Endothelial cell of umbilical vein (primary cell): ENCODE results near the gene ARHGEF28. TPM values are rescaled to one million over a fixed set of nuclear protein-coding genes. Genes with fewer than 3 reads are reported as not detected.

Source experiments
- BruUV-seq: library from RNA; stranded (reverse); fragments of 400-500 nt; replicated peaks from 2 replicates; lab custom pipeline; 2021; lab: Mats Ljungman, UMichigan
- CTCF ChIA-PET: fragments of 300-600, 350-600 bp; sonication (Branson Sonifier 250); formaldehyde crosslinking; loops from one replicate; lab custom pipeline; 2021; ENCODE audit warnings: antibody characterized with exemption, inconsistent platforms; lab: Charles Lee
- POLR2A ChIA-PET: fragments of 300-600, 350-600 bp; sonication (Branson Sonifier 250); formaldehyde crosslinking; loops from one replicate; lab custom pipeline; 2021; ENCODE audit warnings: antibody characterized with exemption, inconsistent platforms; lab: Charles Lee
- DNase-seq: peaks from one replicate; pipeline ENCODE4 v3.0.0-alpha.2; 2011; ENCODE audit warnings: low read depth, low spot score
- FAIRE-seq: peaks from 2 replicates; lab custom pipeline; 2011; peaks lifted over from hg19 to GRCh38; lab: Jason Lieb, UNC
- H2AFZ ChIP-seq: 2 replicates; pipeline ENCODE4 v1.6.0; 2012; ENCODE audit warnings: low read depth, low read length, control low read depth, inconsistent platforms
- H3K27ac ChIP-seq: 2 replicates; pipeline ENCODE4 v1.5.1; 2011; ENCODE audit warnings: low read depth, mild to moderate bottlenecking, control low read depth, low read length, moderate library complexity; ENCODE audit not compliant: insufficient read depth
- H3K27me3 ChIP-seq, 2 experiments: 2 replicates each; pipeline versions ENCODE4 v1.6.0 to v1.6.1; 2011; ENCODE audit warnings: low read length in 2 of 2, mixed read lengths in 1 of 2; ENCODE audit not compliant: control insufficient read depth in 2 of 2, insufficient read depth in 2 of 2
- H3K36me3 ChIP-seq, 2 experiments: 2 replicates in 1 of 2; 3 replicates in 1 of 2; pipeline ENCODE4 v1.5.1; 2011; ENCODE audit warnings: low read length in 2 of 2, mild to moderate bottlenecking in 1 of 2, moderate library complexity in 1 of 2; ENCODE audit not compliant: control insufficient read depth in 2 of 2, insufficient read depth in 2 of 2; ENCODE audit errors: extremely low read depth in 1 of 2
- H3K4me1 ChIP-seq: 3 replicates; pipeline ENCODE4 v1.5.1; 2011; ENCODE audit warnings: mild to moderate bottlenecking, low read length; ENCODE audit not compliant: control insufficient read depth, insufficient read depth; ENCODE audit errors: extremely low read depth
- H3K4me2 ChIP-seq: 2 replicates; pipeline ENCODE4 v1.6.1; 2011; ENCODE audit warnings: low read length, control low read depth, mixed read lengths; ENCODE audit not compliant: insufficient read depth
- H3K4me3 ChIP-seq, 3 experiments: fragments of 200-600 bp in 1 of 3; sonication (generic), shearing (Covaris generic) in 1 of 3; replicated peaks in 1 of 3; 2 replicates each; pipeline ENCODE4 v1.5.1; 2011 to 2016; ENCODE audit warnings: control low read depth in 3 of 3, low read length in 3 of 3, mild to moderate bottlenecking in 2 of 3, inconsistent platforms in 1 of 3, low read depth in 1 of 3, moderate library complexity in 1 of 3; ENCODE audit not compliant: insufficient read depth in 1 of 3
- H3K79me2 ChIP-seq: 2 replicates; pipeline ENCODE4 v1.6.0; 2012; ENCODE audit warnings: low read length, inconsistent platforms; ENCODE audit not compliant: control insufficient read depth, insufficient read depth
- H3K9ac ChIP-seq: replicated peaks from 2 replicates; pipeline ENCODE3; 2011; ENCODE audit warnings: low read length, control low read depth; ENCODE audit not compliant: insufficient read depth; ENCODE audit errors: extremely low read depth
- H3K9me1 ChIP-seq: replicated peaks from 3 replicates; pipeline ENCODE4 v1.6.0; 2011; ENCODE audit warnings: mild to moderate bottlenecking, low read length; ENCODE audit not compliant: control insufficient read depth, insufficient read depth; ENCODE audit errors: extremely low read depth
- H3K9me3 ChIP-seq: replicated peaks from 2 replicates; pipeline ENCODE4 v1.5.1; 2012; ENCODE audit warnings: low read length, inconsistent platforms; ENCODE audit not compliant: control insufficient read depth, insufficient read depth
- H4K20me1 ChIP-seq: replicated peaks from 2 replicates; pipeline ENCODE3; 2011; ENCODE audit warnings: mild to moderate bottlenecking, low read length; ENCODE audit not compliant: control insufficient read depth, insufficient read depth; ENCODE audit errors: extremely low read depth
- CTCF ChIP-seq, 2 donors: IDR thresholded peaks; 1 replicate in 1 of 2; 2 replicates in 1 of 2; pipeline ENCODE4 v1.5.1; 2011; ENCODE audit warnings: low read length in 2 of 2, mild to moderate bottlenecking in 2 of 2, moderate library complexity in 2 of 2, control low read depth in 1 of 2, inconsistent platforms in 1 of 2, low read depth in 1 of 2; ENCODE audit not compliant: insufficient read depth in 1 of 2; ENCODE audit errors: extremely low read depth in 1 of 2
- EZH2 ChIP-seq: IDR thresholded peaks from 2 replicates; pipeline ENCODE4 v1.6.1; 2012; ENCODE audit warnings: borderline replicate concordance, low read depth, mild to moderate bottlenecking, moderate library complexity, low read length, inconsistent platforms; ENCODE audit not compliant: severe bottlenecking
- FOS ChIP-seq: IDR thresholded peaks from 2 replicates; pipeline ENCODE4 v1.6.1; 2011; ENCODE audit warnings: mild to moderate bottlenecking, low read length, moderate library complexity, borderline replicate concordance; ENCODE audit not compliant: insufficient read depth
- GATA2 ChIP-seq: IDR thresholded peaks from 2 replicates; pipeline ENCODE4 v1.7.0; 2011; ENCODE audit warnings: low read depth, mild to moderate bottlenecking, moderate library complexity, mixed read lengths, low read length; ENCODE audit not compliant: insufficient read length, insufficient read depth
- JUN ChIP-seq: IDR thresholded peaks from 2 replicates; pipeline ENCODE4 v1.6.1; 2011; ENCODE audit warnings: borderline replicate concordance, low read depth; ENCODE audit not compliant: insufficient read length, insufficient read depth
- MYC ChIP-seq: IDR thresholded peaks from one replicate; pipeline ENCODE4 v1.6.1; 2011; ENCODE audit warnings: mild to moderate bottlenecking, low read depth, low read length
- POLR2A ChIP-seq: IDR thresholded peaks from 2 replicates; pipeline ENCODE4 v1.6.1; 2012; ENCODE audit warnings: low read depth, mild to moderate bottlenecking, control low read depth, low read length
- POLR2AphosphoS5 ChIP-seq: IDR thresholded peaks from 2 replicates; pipeline ENCODE4 v1.6.1; 2012; ENCODE audit warnings: low read depth, mild to moderate bottlenecking, control low read depth, low read length, moderate library complexity; ENCODE audit not compliant: insufficient read depth
- dilution Hi-C: fragments of 300-500 bp; cut with MboI; formaldehyde crosslinking; loops from one replicate; pipeline ENCODE4 v1.15.0; 2019; ENCODE audit warnings: low sequenced_read_pairs; ENCODE audit not compliant: extremely low pct_ligation_motif_present
- intact Hi-C: fragments of 100-400 bp; cut with micrococcal nuclease; formaldehyde crosslinking; loops from one replicate; pipeline ENCODE4 v1.10.0; 2022
- polyA plus RNA-seq, 4 experiments: library from polyadenylated mRNA; depleted of rRNA in 3 of 4; stranded (reverse) in 3 of 4; unstranded in 1 of 4; fragments of >200 nt; gene quantifications; 2 replicates each; pipeline versions ENCODE4 v1.2.1 to v1.2.3, GENCODE V29; 2011 to 2012; ENCODE audit warnings: missing spikeins in 1 of 4
- total RNA-seq: library from RNA; stranded (reverse); gene quantifications from 2 replicates; pipeline ENCODE4 v1.2.3, GENCODE V29; 2021
- TF ChIP-seq, protein P1 (sequence below): IDR thresholded peaks from 2 replicates; pipeline ENCODE4 v1.6.1; 2011; ENCODE audit not compliant: insufficient read depth, insufficient read length

Gene ARHGEF28
- total and polyA plus RNA-seq, 2 donors (not counting 3 experiments of a cell fraction or from before 2014, with no cell fraction given): 29.5 to 108 TPM

- Histone ChIP-seq H3K79me2 (peaks cover 26% of the 10 kb centered on the region), H2AFZ (no peak overlapping the region), H3K9me3 (no peaks in the 10 kb centered on the region), H3K9me1 (no peaks in the 10 kb centered on the region), H3K36me3 (peaks cover 7 to 10% of the 10 kb centered on the region in 2 experiments), H3K27me3 (no peaks in the 10 kb centered on the region), H3K27ac (no peak overlapping the region), H4K20me1 (peaks cover 3% of the 10 kb centered on the region), H3K4me1 (peaks cover 19% of the 10 kb centered on the region), H3K4me3 (no peak overlapping the region), H3K4me2 (no peak overlapping the region), H3K9ac (no peak overlapping the region)
- ChIA-PET CTCF (interaction anchor here (0.8 to 2.5 kb wide), 17 partner anchors 9 to 184 kb away, joined by 3 to 13 read pairs (median 4); no protein-coding TSS in a partner anchor), POLR2A (interaction anchor here (0.7 to 1.0 kb wide), 2 partner anchors 18 to 26 kb away, joined by 3 to 6 read pairs; no protein-coding TSS in a partner anchor)
- FAIRE-seq: peak; percentile 88
- dilution Hi-C loops (no loop called here), intact Hi-C loops (loop anchor here (2.0 kb wide), 1 partner anchor 26 kb away; no protein-coding TSS in a partner anchor)
- peak; percentile 87 for DNase-seq
- TF ChIP-seq JUN (peak; percentile 85), GATA2 (peak; percentile 99), POLR2A (peak; percentile 76), POLR2AphosphoS5 (peak; percentile 90), FOS (peak; percentile 80), EZH2 (no peak)
- no TSS peak for BruUV-seq
Observed at GRCh38 chr5:73774924-73775323, 148.9 kb downstream of the ARHGEF28 start.

DNA sequence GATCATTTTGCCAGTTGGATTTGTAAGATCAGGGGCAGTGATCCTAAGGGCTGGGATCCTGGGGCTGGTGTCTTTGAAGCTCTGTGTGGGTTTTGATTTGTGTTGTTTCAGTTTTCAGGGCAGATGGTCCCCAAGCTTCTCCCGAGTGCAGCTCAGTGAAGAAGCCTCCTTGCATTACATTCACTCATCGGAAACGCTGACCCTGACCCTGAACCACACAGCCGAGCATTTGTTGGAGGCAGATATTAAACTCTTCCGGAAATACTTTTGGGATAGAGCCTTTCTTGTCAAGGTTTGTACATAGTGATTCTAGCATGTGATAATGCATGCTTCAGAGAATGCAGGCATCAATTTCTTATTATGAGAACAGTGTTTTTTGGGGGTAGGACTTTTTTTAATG is 150.4 kb downstream of the ARHGEF28 start:
- Histone ChIP-seq H3K27me3 (no peaks in the 10 kb centered on the region), H3K79me2 (peaks cover 17% of the 10 kb centered on the region), H3K27ac (no peak overlapping the region), H4K20me1 (no peaks in the 10 kb centered on the region), H3K4me2 (no peak overlapping the region), H2AFZ (no peak overlapping the region), H3K9ac (no peak overlapping the region), H3K36me3 (peaks cover 12 to 22% of the 10 kb centered on the region in 2 experiments), H3K9me1 (no peaks in the 10 kb centered on the region), H3K9me3 (no peaks in the 10 kb centered on the region), H3K4me1 (peaks cover 7% of the 10 kb centered on the region), H3K4me3 (no peak overlapping the region)
- no peak for FAIRE-seq
- intact Hi-C loops (no loop called here), dilution Hi-C loops (no loop called here)
- DNase-seq: no peak
- ChIA-PET POLR2A (no interaction called here), CTCF (interaction anchor here (0.6 kb wide), 1 partner anchor 11 kb away, joined by 5 read pairs; no protein-coding TSS in a partner anchor)
- TF ChIP-seq POLR2A (no peak), GATA2 (no peak), JUN (no peak), EZH2 (no peak), MYC (no peak), CTCF (IDR thresholded peaks at IDR 0.05; ENCODE audit: extremely low read depth in 1 of 2, insufficient read depth in 1 of 2, low read depth in 1 of 2, low read length in 2 of 2) (no peak), FOS (no peak), POLR2AphosphoS5 (no peak)
- TF ChIP-seq, protein P1, sequence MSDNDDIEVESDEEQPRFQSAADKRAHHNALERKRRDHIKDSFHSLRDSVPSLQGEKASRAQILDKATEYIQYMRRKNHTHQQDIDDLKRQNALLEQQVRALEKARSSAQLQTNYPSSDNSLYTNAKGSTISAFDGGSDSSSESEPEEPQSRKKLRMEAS: no peak
- BruUV-seq: no TSS peak
